SK-N-SH treated with all-trans-retinoic acid at 6 μM for 48 hours (cell line): ENCODE results near the gene RPUSD3.

ENCODE experiments used
- ARNTL ChIP-seq: fragments of 450-650 bp; formaldehyde crosslinking; IDR thresholded peaks from 2 replicates; pipeline ENCODE4 v1.5.0; 2020; ENCODE audit warnings: low read depth, mild to moderate bottlenecking, moderate library complexity, borderline replicate concordance
- PPARA ChIP-seq: fragments of 250-450 bp; sonication (Bioruptor Pico); IDR thresholded peaks from 2 replicates; pipeline ENCODE4 v1.5.0; 2020; ENCODE audit warnings: mild to moderate bottlenecking, borderline replicate concordance
- TF ChIP-seq, protein P1 (sequence below): fragments of 250-450 bp; sonication (Bioruptor Pico); IDR thresholded peaks from 2 replicates; pipeline ENCODE4 v1.5.0; 2020; ENCODE audit warnings: mild to moderate bottlenecking, moderate library complexity

DNA sequence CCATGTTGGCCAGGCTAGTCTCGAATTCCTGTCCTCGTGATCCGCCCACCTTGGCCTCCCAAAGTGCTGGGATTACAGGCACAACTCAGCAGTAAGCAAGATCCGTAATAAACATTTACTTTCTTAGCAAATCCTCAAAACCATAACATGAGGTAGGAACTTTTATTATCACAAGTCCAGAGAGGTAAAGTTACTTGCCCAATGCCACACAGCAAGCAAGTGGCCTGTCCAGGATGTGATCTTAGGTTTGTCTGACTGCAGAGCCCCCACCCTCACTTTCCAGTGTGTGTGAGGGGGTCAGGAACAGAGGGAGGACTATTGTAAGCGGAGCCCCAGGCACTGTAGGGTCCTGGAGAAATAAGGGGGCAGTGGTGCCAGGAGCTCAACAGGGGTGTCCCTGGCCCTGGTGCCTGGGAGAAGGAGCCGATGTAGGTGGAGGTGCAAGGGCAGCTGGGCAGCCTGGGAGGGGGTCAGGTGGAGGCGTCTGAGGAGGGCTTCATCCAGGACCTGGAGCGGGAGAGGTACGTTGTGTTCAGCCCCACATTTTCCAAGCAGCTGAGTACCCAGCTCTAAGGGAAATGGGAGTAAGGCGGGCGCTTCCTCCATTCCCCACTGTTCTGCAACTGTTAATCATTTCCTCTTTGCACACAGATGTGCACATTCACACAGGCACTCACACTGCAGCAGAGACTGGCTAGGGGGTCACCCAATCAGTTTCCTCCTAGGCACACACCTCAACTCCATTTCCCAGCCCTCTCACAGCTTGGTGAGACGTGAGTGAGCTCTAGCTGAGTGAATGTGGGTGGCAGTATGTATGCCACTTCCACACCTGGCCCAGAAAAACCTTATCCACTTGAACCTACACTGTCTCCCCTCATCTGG lies 5.9 kb downstream of the RPUSD3 start:
- TF ChIP-seq PPARA (CRISPR knock-in tag) (no peak), ARNTL (CRISPR knock-in tag) (no peak)
- TF ChIP-seq, protein P1, sequence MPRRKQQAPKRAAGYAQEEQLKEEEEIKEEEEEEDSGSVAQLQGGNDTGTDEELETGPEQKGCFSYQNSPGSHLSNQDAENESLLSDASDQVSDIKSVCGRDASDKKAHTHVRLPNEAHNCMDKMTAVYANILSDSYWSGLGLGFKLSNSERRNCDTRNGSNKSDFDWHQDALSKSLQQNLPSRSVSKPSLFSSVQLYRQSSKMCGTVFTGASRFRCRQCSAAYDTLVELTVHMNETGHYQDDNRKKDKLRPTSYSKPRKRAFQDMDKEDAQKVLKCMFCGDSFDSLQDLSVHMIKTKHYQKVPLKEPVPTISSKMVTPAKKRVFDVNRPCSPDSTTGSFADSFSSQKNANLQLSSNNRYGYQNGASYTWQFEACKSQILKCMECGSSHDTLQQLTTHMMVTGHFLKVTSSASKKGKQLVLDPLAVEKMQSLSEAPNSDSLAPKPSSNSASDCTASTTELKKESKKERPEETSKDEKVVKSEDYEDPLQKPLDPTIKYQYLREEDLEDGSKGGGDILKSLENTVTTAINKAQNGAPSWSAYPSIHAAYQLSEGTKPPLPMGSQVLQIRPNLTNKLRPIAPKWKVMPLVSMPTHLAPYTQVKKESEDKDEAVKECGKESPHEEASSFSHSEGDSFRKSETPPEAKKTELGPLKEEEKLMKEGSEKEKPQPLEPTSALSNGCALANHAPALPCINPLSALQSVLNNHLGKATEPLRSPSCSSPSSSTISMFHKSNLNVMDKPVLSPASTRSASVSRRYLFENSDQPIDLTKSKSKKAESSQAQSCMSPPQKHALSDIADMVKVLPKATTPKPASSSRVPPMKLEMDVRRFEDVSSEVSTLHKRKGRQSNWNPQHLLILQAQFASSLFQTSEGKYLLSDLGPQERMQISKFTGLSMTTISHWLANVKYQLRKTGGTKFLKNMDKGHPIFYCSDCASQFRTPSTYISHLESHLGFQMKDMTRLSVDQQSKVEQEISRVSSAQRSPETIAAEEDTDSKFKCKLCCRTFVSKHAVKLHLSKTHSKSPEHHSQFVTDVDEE (CRISPR knock-in tag): no peak
